ENCODE measurements around the gene VDAC2. TPM values are rescaled to one million over a fixed set of nuclear protein-coding genes. Genes with fewer than 3 reads are reported as not detected.
"Not testable (repeated sequence)": the region's sequence is repeated elsewhere in the genome, so short reads cannot be mapped to it uniquely, and the experiment has no call there.

Gene VDAC2
- total RNA-seq, 1 donor from 2014 or later, result 117 TPM

DNA sequence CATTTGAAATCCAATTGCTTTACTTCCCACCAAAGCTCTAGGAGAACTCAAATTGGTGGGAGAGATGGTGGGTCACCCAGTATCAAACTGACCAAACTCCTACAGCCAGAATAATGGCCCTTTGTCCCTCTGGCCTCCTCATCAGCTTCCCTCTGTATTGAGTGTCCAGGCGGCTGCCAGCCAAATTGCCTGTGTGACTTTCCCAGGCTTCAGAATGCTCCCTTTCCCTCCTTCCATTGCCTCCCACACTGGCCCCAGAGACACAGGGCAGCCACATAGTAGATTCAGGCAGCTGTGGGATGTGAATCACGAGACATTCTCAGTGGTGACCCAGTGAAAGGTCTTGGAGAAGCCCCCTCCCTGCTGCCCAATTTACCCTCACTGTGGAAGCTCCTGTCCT is 12.7 kb upstream of the VDAC2 start:
- DNase-seq (ENCODE audit: low read depth in 2 of 2), result no peak

DNA sequence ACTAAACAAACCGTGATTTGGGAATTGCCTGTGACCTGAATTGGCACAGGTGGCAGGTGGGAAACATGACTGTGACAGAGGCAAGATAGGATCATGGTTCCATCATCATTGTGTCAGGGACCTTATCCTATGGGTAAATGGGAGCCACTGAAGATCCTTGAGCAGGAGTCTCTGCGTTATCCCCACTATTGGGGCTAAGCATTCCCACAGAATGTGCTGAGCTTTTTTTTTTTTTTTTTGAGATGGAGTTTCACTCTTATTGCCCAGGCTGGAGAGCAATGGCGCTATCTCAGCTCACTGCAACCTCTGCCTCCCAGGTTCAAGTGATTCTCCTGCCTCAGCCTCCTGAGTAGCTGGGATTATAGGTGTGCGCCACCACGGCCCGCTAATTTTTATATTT is 10.6 kb upstream of the VDAC2 start:
- DNase-seq (ENCODE audit: low read depth in 2 of 2), result not testable (repeated sequence)

DNA sequence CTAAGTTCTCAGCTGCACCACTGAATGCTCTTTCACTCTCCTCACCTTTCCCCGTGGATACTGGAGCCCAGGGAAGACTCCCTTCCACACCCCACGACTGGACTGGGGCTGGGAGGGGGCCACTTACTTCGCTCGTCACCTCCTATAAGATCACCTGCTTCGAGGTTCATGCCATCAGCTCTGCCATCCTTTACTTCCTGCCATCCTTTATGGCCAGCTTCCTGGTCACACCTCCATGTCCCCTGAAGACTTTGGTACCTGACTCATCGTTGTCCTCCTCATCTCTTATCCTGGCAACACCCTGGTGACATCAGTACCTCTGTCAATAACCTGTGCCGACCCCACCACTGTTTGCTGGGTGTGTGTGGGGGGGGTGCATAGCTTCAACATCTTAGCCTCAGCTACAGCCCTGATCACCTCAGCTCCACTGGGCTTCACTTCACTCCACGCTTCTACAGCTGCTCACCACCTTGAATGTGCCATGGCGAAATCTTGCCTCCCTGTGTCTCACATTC is 8.7 kb upstream of the VDAC2 start:
- DNase-seq (ENCODE audit: low read depth in 2 of 2), result no peak

DNA sequence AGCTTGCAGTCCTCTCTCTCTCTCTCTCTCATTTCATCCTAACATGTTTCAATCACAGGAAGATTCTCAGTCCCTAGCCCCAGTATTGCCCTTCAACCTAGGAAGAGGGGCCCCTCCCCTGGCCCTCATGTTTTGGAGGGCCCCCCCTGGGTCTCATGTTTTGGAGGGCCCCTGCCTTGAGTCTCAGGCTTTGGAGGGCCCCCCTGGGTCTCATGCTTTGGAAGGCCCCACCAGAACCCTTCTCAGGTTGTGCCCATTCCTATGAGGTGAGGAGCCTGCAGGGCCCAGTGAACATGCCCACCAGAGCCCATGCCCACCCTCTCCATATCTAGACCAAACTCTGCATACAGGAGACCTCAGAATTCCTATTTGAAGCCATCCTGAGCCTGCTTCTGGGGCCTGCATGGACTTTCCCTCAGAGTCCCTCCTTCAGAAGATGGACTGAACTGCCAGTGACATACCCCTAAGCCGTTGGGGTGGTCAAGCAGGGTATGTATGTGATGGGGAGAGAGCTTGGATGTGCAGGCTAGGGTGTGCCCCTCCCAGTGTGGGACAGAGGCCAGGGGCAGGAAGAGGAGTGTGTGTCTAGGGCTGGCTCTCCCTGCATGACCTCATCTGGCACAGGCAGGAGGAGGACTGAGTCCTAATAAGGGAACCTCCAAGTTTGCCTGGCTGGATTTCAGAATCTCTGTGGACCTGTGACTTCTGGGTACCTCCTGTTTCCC is 8.1 kb upstream of the VDAC2 start:
- DNase-seq (ENCODE audit: low read depth in 2 of 2), result peak; percentile 47 to 62

DNA sequence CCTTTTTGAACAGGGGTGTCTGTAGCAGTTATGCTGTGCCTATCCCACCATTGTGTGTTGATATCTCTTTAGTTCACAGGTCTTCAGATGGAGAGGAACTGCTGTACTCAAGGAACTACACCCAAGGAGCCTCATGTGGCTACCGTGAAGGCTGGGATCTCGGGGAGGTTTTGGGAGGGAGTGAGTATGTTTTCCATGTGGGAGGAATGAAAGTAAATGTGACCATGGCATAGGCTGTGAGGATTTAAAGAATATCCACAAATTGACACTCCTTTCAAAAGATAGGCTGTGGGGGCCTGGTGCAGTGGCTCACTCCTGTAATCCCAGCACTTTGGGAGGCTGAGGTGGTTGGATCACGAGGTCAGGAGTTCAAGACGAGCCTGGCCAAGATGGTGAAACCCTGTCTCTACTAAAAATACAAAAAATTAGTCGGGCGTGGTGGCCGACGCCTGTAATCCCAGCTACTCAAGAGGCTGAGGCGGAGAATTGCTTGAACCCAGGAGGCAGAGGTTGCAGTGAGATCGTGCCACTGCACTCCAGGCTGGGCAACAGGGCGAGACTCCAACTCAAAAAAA is 7.5 kb upstream of the VDAC2 start:
- not testable (repeated sequence) for DNase-seq (ENCODE audit: low read depth in 2 of 2)

DNA sequence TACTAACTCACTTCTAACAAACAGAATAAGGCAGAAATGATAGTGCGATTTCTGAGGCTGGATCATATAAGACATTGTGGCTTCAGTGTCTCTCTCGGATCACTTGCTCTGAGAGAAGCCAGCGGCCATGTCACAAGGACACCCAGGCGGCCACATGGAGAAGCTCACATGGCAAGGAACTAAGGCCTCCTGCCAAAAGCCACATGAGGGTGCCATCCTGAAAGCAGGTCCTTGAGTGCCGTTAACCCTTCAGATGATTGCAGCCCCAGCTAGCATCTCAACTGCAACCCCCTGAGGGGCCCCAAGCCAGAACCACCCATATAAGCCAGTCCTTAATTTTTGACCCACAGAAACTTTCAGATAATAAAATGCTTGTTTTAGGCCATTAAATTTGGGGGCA is 6.9 kb upstream of the VDAC2 start:
- DNase-seq (ENCODE audit: low read depth in 2 of 2), result no peak

DNA sequence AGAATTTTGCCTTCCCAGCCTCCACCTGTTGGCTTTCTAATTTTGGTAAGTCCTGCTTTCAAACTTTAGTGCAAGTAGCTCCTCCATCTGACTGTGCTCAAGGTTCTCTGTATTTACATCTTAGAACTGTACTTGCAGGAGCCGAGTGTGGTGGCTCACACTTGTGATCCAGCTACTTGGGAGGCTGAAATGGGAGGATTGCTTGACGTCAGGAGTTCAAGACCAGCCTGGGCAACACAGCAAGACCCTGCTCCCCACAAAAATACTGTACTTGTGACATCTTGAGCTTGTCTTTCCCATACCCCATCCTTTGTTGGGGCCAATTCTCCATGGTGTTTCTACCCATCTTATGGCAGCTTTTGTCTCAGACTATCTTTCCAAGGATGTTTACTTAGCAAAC is 4.7 kb upstream of the VDAC2 start:
- no peak for DNase-seq (ENCODE audit: low read depth in 2 of 2)

DNA sequence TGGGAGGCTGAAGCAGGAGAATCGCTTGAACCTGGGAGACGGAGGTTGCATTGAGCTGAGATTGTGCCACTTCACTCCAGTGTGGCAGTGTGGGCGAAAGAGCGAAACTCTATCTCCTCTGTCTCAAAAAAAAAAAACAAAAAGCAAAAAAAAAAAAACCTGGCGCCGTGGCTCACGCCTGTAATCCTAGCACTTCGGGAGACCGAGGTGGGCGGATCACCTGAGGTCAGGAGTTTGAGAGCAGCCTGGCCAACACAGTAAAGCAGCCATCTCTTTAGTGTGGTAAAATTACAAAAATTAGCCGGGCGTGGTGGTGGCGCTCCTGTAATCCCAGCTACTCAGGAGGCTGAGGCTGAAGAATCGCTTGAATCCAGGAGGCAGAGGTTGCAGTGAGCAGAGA is 4.0 kb upstream of the VDAC2 start:
- DNase-seq (ENCODE audit: low read depth in 2 of 2), result not testable (repeated sequence)

DNA sequence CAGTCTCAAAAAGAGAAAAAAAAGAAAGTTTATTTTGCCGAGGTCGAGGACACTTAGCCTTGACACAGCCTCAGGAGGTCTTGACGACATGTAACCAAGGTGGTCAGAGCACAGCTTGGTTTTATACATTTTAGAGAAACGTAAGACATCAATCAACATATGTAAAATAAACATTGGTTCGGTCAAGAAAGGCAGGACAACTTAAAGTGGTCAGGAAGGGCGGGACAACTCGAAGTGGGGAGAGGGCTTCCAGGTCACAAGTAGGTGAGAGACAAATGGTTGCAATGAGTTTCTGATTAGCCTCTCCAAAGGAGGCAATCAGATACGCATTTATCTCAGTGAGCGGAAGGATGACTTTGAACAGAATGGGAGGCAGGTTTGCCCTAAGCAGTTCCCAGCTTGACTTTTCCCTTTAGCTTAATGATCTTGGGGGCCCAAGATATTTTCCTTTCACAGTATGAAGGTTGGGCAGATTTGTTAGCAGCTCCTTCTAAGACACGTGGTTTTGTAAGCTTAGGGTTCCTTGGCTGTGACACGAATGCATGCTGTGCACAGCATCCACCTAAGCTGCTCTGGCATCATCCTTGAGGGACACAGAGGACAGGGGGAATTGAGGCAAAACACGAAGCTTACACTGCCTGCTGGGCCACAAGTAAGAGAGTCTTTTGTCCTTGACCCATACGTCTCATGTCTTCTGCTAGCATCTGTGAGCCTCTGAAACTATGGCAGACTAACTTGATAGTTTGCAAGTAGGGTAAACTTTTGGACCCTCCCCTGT is 3.3 kb upstream of the VDAC2 start:
- no peak for DNase-seq (ENCODE audit: low read depth in 2 of 2)

DNA sequence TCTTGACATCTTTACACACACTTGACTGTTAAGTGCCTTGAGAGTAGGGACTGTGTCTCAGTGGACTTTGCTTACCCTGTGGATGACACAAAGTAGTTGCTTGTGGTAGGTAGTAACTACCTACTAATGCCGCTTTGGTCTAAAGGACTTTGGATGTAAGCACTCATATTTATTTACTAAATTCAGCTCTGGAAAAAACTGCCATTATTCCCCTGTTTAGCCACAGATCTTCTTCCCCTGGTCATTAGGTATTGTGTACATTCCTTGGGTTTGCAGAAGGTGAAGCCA is 2.8 kb upstream of the VDAC2 start:
- DNase-seq (ENCODE audit: low read depth in 2 of 2), result no peak

DNA sequence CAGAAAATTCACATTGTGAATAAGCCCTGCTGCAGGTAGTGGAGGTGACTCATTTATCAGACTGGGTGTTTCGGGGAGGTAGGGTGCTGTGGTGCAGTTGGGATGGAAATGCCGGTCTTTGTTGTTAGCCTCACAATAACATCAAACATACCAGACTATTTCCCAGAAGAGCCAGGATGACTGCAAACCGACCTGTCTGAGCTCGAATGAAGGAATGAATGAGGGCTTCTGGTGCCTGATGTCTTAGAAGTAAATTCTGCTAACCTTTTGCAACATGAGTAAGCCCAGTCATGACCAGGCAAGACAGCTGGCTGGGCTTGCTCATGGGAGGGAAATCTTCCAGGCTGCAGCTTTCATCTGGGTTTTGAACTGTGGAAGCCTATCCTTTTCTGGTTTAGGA is 2.4 kb upstream of the VDAC2 start:
- no peak for DNase-seq (ENCODE audit: low read depth in 2 of 2)

DNA sequence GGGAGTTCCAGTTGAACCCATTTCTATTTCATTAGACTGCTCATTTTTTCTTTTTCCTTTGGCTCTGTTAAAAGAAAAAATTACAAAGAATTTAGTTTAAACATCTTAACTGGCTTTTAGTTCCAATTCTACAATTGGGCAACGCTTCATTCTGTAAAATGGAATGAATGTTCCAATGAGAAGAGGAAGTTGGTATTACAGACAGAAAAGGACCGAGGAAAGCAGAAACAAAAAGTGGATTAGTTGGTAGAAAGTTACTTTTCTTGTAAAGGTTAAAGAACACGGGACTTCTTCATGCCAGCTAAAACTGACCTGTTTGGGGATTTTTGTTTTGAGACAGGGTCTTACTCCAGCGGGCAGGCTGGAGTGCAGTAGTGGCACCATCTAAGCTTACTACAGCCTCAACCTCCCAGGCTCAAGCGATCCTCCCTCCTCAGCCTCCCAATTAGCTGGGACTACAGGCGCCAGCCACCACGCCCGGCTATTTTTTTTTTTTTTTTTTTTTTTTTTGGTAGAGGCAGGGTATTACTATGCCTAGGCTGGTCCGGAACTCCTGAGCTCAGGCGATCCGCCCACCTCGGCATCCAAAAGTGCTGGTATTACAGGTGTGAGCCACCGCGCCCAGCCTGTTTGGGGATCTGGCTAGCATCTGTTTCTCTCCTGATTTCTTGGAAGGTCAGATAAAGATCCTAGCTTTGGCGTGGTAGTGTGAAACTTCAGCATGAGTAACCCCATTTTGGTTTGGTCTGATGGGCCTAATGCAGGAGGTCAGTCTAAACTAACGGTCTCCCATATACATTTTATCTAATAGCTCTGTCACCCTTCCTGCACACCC is 1.3 kb upstream of the VDAC2 start:
- DNase-seq (ENCODE audit: low read depth in 2 of 2), result no peak

DNA sequence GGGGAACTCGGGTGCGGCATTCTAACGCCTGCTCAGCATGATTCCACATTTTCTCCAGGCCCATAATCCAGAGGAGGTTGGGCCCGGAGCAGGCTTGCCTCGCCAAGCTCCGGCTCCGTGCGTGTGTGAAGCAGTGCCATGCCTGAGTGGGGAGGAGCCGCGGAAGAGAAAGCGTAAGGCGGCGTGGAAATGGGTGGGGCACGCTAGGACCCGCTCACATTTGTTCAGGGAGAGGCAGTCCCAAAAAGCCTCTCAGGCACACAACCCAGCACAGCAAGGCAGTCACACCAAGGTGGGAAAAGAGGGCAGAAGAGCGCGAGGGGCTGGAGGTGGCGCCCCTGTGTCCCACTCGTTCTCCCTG is 695 bp upstream of the VDAC2 start:
- DNase-seq (ENCODE audit: low read depth in 2 of 2), result peak; percentile 71 to 82

DNA sequence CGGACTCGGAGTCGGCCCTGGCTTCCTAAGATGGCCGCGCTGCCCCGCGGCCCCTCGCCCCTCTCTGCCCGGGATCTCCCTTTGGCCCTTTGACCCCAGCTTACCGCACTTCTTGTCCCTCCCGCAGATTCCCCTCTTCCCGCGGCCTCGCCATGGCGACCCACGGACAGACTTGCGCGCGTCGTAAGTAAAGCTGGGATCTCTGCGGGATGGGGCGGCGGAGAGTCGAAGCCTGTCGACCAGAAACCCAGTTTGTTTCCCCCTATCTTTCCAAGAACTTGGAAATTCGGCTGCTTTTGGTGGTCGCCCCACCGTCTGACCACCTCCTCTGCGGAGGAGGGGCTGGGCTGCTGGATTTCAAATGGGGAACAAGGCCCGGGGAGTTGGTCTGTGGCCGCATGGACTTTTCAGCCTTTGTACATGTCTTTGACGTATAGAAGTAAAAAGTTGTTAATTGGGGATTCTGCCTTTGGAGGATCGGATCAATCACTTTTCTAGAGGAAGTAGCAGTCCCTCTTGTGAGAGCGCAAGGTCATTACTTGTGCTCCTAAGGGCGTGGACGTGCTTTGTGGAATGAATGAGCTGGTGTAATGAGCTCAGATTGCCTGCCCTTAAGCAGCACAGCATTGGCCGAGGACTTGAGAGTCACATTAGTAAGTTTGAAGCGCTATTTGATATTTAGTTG is 553 bp downstream of the VDAC2 start:
- DNase-seq (ENCODE audit: low read depth in 2 of 2), result peak; percentile 48 to 71

DNA sequence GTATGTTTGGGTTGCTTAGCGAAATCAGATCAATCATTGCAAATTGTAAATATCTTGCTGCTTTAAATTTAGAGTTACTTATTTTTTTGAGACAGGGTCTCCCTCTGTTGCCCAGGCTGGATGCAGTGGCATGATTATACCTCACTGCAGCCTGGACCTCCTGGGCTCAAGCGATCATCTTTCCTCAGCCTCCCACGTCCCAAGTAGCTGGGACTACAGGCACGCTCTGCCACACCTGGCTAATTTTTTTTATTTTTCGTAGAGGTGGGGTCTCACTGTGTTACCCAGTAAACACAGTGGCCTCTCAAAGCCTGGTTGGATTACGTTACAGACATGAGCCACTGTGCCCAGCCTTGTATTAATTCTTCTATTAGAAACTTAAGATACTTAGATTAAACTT is 1.7 kb downstream of the VDAC2 start:
- no peak for DNase-seq (ENCODE audit: low read depth in 2 of 2)

DNA sequence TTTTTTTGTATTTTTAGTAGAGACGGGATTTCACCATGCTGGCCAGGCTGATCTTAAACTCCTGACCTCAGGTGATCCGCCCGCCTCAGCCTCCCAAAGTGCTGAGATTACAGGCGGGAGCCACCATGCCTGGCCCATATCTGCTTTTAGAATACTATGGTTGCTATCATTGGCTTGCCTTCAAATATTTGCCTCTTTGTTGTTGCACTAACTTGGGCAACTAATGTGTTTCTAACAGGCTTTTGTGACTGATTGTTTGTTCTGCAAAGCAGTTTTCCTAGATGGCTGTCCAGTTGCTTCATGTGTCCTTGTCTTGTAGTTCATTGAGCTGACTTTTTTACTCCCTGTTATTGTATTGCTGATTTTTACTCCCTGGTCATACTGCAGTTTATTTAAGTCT is 9.7 kb downstream of the VDAC2 start:
- DNase-seq (ENCODE audit: low read depth in 2 of 2), result peak in 1 of 2 donors; percentile 57

DNA sequence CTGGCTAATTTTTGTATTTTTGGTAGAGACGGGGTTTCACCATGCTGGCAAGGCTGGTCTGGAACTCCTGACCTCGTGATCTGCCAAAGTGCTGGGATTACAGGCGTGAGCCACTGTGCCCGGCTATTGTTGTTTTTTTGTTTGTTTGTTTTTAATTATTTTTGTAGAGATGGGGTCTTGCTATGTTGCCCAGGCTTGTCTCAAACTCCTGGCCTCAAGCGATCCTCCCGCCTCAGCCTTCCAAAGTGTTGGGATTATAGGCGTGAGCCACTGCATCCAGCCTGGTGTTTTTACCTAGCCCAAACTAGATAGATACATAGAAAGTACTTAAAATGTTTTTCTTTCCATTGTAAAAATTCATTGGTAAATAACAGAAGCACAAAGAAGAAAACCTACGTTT is 10.9 kb downstream of the VDAC2 start:
- DNase-seq (ENCODE audit: low read depth in 2 of 2), result not testable (repeated sequence)

DNA sequence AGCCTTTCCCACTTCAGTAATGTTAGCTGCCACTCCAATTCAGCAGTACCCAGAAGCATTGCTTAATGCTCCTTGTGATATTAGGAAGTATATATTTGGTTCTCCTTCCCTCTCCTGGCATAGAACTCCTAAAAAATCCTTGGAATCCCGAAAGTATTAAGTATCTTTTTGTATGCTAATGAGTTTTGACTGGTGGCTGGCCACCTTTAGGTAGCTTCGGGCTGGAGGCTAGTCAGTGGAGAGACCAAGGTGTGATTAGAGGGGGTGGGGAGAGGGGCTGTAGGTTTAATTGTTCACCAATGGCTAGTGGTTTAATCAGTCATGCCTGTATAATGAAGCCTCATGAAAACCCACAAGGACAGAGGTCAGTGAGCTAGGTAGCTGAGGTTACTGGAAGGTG is 12.9 kb downstream of the VDAC2 start:
- no peak for DNase-seq (ENCODE audit: low read depth in 2 of 2)

DNA sequence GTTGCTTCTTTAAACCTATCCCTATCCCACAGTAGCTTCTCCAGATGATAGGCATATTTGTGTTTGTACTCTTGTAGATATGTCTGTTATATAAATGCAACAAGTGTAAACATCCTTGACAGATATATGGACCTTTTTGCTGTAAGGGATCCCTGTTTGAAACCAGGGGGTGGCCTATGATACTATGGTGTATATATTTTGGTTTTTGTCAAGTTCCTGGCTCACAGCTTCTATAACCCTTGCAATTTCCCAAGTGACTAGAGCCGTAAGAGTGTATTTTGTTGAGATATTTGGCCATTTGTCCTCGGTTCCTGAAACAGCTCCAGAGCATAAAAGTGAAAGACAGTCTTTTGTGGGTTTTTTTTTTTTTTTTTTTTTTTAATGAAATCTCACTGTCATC is 15.5 kb downstream of the VDAC2 start:
- no peak for DNase-seq (ENCODE audit: low read depth in 2 of 2)

DNA sequence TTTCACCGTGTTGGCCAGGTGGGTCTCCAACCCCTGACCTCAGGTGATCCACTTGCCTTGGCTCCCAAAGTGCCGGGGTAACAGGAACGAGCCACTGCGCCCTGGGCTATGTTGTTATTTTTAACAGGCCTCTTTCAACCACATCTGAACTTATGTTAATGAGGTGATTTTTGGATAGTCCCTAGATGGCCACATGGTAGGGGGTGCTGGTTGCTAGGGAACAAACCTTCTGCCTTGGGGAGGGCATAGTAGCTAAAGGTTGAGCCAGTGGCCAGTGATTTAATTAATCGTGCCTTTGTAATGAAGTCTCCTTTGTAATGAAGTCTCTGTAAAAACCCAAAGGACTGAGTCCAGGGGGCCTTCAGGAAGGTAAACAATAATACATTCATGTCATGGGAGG is 16.1 kb downstream of the VDAC2 start:
- no peak for DNase-seq (ENCODE audit: low read depth in 2 of 2)

DNA sequence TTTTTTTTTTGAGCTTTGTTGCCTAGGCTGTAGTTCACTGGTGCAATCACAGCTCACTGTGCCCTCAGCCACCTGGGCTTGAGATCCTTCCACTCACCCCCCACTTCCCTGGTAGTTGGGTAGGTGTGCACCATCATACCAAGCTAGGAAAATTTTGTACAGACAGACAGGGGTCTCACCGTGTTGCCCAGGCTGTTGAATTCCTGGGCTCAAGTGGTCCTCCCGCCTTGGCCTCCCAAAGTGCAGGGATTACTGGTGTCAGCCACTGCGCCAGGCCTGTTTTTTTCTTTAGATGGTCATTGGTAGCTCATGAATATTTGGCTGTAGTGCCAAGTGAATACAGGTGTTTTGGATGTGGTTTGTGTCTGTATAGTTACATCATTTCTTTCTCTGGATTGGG is 17.7 kb downstream of the VDAC2 start:
- DNase-seq (ENCODE audit: low read depth in 2 of 2), result no peak
